Measurements from ENCODE around the gene TAS1R3. TPM values are rescaled to one million over a fixed set of nuclear protein-coding genes. Genes with fewer than 3 reads are reported as not detected.
A peak's percentile ranks its signal among the peaks of the same experiment; 100 is the strongest.

Gene TAS1R3
- total and polyA plus RNA-seq, 12 donors: 0.05 to 0.86 (median 0.56) TPM

DNA sequence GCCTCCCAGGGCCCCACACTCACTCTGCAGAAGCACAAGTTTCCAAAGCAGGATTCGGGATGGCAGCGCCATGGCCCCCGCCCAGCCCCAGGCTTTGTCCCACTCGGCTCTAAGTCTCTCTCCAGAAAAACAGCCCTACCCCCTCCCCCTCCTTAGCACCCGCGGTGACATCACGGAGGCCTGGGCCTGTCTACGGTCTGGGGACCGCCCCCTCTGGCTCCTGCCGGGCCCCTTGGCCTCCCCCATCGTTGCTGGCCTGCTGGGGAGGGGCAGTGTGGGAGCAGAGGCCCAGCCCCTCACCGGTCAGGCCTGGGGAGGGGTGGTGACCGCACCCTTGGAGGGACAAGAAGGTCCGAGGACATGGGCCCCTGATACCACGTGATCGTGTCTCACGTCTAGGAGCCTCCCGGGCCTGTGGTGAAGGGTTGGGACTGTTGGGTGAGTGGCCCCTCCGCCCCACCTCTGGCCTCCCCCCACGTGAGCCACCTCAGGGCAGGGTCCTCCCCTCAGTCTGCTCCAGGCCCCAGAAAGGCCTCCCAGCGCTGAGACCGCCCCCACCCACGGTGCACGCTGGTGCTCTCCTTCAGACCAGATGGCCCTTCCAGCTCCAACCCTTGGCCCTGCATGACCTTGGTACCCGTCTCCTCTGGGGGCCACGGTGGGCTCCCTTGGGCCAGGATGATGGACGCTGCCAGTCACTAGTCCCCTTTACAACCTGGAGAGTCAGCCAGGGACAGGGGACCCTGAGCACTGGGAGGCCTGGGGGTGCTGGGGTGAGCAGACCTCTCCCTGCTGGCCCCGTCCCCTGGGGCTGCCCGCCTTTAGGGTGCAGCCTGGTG, 27.6 kb downstream of the TAS1R3 start, which contains the start of gene MXRA8:
MXRA8 (minus strand) TSS at position 123 of the 839 bp plus-strand sequence; CDS start at position 72, 51 bp downstream.
- intact Hi-C loops (cut with DNase I): no loop called here
- 23 to 47% (median 32%) methylated on average over 10 to 29 of the region's 29 CpGs for WGBS, 4 donors
- peak in 4 of 7 donors; percentile 28 to 52 (median 42) for DNase-seq

DNA sequence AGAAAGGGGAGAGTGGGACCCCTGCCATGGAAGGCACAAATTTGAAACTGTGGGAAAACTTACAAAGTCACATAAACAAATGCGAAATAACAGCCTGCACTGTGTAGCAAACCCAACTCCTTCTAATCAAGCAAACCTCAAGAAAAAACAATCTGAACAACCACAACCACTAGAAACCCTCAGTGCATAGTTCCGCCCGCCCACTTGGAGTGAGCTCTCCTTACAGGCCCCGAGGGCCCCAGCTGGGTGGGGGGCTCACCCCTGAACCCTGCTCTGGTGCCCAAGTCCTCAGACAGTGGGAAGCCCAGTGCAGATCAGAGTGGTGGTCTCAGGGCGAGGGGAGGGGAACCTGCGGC, 28.2 kb downstream of the TAS1R3 start:
- 50 to 60% (median 57%) methylated on average over 5 to 6 of the region's 6 CpGs for WGBS, 4 donors
- Histone ChIP-seq H3K27ac (peak overlapping the region in 3 of 5 donors; percentile 67 to 87 (median 72)), H3K4me3 (no peak overlapping the region), H3K36me3 (replicated peaks in 1 of 2) (no peaks in the 10 kb centered on the region), H3K9me3 (replicated peaks in 1 of 3) (no peaks in the 10 kb centered on the region), H3K4me1 (replicated peaks in 1 of 2) (peaks cover 0 to 4% of the 10 kb centered on the region in 2 donors), H3K27me3 (peaks cover 7% of the 10 kb centered on the region)
- intact Hi-C loops (cut with DNase I): no loop called here
- DNase-seq: no peak
- TF ChIP-seq, protein P1, sequence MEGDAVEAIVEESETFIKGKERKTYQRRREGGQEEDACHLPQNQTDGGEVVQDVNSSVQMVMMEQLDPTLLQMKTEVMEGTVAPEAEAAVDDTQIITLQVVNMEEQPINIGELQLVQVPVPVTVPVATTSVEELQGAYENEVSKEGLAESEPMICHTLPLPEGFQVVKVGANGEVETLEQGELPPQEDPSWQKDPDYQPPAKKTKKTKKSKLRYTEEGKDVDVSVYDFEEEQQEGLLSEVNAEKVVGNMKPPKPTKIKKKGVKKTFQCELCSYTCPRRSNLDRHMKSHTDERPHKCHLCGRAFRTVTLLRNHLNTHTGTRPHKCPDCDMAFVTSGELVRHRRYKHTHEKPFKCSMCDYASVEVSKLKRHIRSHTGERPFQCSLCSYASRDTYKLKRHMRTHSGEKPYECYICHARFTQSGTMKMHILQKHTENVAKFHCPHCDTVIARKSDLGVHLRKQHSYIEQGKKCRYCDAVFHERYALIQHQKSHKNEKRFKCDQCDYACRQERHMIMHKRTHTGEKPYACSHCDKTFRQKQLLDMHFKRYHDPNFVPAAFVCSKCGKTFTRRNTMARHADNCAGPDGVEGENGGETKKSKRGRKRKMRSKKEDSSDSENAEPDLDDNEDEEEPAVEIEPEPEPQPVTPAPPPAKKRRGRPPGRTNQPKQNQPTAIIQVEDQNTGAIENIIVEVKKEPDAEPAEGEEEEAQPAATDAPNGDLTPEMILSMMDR (IDR thresholded peaks at IDR 0.05): no peak
- no peak for TF ChIP-seq POLR2A (IDR thresholded peaks at IDR 0.05)

More for the DNA sequence above, 27.6 kb downstream of the TAS1R3 start, which contains the start of gene MXRA8:
- Histone ChIP-seq H3K9me3 (replicated peaks in 1 of 3) (no peaks in the 10 kb centered on the region), H3K36me3 (replicated peaks in 1 of 2) (no peaks in the 10 kb centered on the region), H3K4me3 (peak within 1 kb of the TSS in 1 of 4 donors; percentile 51), H3K27ac (peak within 1 kb of the TSS in 3 of 5 donors; percentile 67 to 87 (median 72)), H3K4me1 (replicated peaks in 1 of 2) (peaks cover 0 to 4% of the 10 kb centered on the region in 2 donors), H3K27me3 (peaks cover 13% of the 10 kb centered on the region)
- TF ChIP-seq, protein P1 (IDR thresholded peaks at IDR 0.05): no peak
- no peak for TF ChIP-seq POLR2A (IDR thresholded peaks at IDR 0.05)

DNA sequence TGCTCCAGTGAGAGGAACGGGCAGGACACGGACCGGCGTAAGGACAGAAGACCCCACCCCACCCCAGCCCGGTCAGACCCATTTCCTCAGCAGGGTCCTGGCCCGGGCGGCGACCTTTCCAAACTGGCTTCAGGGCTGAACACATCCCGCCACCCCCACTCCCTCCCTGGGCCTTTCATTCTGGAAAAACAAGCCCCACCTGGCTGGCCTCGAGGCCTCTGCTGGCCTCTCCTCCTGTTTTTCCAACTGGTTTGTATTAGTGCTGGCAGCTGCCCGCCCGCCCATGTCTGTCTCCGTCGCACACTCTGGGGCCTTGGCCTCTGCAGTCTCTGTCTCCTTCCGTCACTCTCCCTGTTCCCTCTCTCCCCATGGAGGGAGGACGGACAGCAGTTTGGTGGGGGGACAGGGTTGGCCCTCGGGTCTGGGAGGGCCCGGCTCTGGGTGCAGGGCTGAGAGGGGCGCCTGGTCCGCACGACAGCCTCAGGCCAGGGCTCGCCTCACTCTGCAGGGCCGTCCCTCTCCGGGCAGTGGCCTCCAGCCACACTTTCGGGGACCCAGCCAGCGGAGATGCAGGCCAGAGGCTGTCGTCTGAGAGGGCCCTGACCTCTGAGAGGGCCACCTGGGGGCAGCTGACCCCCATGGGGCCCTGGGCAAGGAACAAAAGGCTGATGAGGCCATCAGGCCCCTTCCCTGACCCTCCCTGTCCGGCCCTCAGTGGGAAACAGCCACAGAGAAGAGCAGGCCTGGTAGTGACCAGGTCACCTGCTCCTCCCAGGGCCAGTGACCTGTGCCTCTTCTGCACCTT, 28.8 kb downstream of the TAS1R3 start:
- Histone ChIP-seq H3K36me3 (replicated peaks in 1 of 2) (no peaks in the 10 kb centered on the region), H3K4me1 (replicated peaks in 1 of 2) (peaks cover 0 to 4% of the 10 kb centered on the region in 2 donors), H3K27me3 (peaks cover under 1% of the 10 kb centered on the region), H3K9me3 (replicated peaks in 1 of 3) (no peaks in the 10 kb centered on the region), H3K27ac (peak overlapping the region in 4 of 5 donors; percentile 16 to 87 (median 70)), H3K4me3 (no peak overlapping the region)
- TF ChIP-seq POLR2A (IDR thresholded peaks at IDR 0.05): no peak
- TF ChIP-seq, protein P1 (IDR thresholded peaks at IDR 0.05): no peak
- 40 to 48% (median 47%) methylated on average over 14 to 28 of the region's 28 CpGs for WGBS, 4 donors
- DNase-seq: peak in 2 of 7 donors; percentile 4 to 9
- intact Hi-C loops (cut with DNase I): no loop called here

Data from adrenal gland (tissue), 12 donors.